Stimulated activated CD8-positive, alpha-beta memory T cell treated with anti-CD3 and anti-CD28 coated beads, Interleukin-15, amount 100 ng/mL, for 48 hours (primary cell): ENCODE measurements around the gene BPIFB1.

Experiments used
- DNase-seq, 2 donors: peaks; one replicate each; pipeline ENCODE4 v3.0.0-alpha.2; 2020; ENCODE audit warnings: low read depth in 2 of 2

The BPIFB1 gene

GRCh38 chr20:33328157-33329137 is 45.4 kb downstream of the BPIFB1 start:
- no peak for DNase-seq

- DNase-seq: no peak
Measured at GRCh38 chr20:33332905-33333456, 50.0 kb downstream of the BPIFB1 start.

- DNase-seq: no peak
Measured at GRCh38 chr20:33333616-33334015, 50.6 kb downstream of the BPIFB1 start.

- DNase-seq: no peak
Measured at GRCh38 chr20:33334111-33334510, 51.1 kb downstream of the BPIFB1 start.

- no peak for DNase-seq
Measured at GRCh38 chr20:33336375-33336774, 53.4 kb downstream of the BPIFB1 start.

- DNase-seq: no peak
Measured at GRCh38 chr20:33337119-33337518, 54.1 kb downstream of the BPIFB1 start.

- no peak for DNase-seq
Measured at GRCh38 chr20:33337531-33338165, 54.6 kb downstream of the BPIFB1 start.

- no peak for DNase-seq
Measured at GRCh38 chr20:33338467-33339258, 55.6 kb downstream of the BPIFB1 start.

GRCh38 chr20:33339515-33340058 is 56.6 kb downstream of the BPIFB1 start:
- DNase-seq: no peak

- no peak for DNase-seq
Measured at GRCh38 chr20:33343521-33343920, 60.5 kb downstream of the BPIFB1 start.

GRCh38 chr20:33345342-33345741 is 62.3 kb downstream of the BPIFB1 start:
- no peak for DNase-seq

GRCh38 chr20:33348136-33348937 is 65.3 kb downstream of the BPIFB1 start:
- no peak for DNase-seq

GRCh38 chr20:33349493-33349892 is 66.5 kb downstream of the BPIFB1 start:
- DNase-seq: no peak

- DNase-seq: no peak
Measured at GRCh38 chr20:33351696-33352095, 68.7 kb downstream of the BPIFB1 start.

GRCh38 chr20:33352258-33353012 is 69.4 kb downstream of the BPIFB1 start:
- DNase-seq: no peak

GRCh38 chr20:33353013-33353402 is 70.0 kb downstream of the BPIFB1 start:
- DNase-seq: no peak
